Hematopoietic multipotent progenitor cell treated with erythropoietin and hydrocortisone succinate and interleukin-3 and kit ligand, for 6 days (in vitro differentiated cells): ENCODE results near the gene CLDN9.

Experiments used
- DNase-seq: peaks from one replicate; pipeline ENCODE4 v3.0.0-alpha.2; 2015

CLDN9 gene

GRCh38 chr16:2999929-3000328 is 12.8 kb upstream of the CLDN9 start:
- no peak for DNase-seq

- no peak for DNase-seq
Observed at GRCh38 chr16:3000540-3000939, 12.2 kb upstream of the CLDN9 start.

- no peak for DNase-seq
Observed at GRCh38 chr16:3001316-3001715, 11.4 kb upstream of the CLDN9 start.

- peak; percentile 100 for DNase-seq
Observed at GRCh38 chr16:3003582-3004270, 9.0 kb upstream of the CLDN9 start.

GRCh38 chr16:3004319-3004718 is 8.4 kb upstream of the CLDN9 start:
- DNase-seq = no peak

- peak; percentile 72 for DNase-seq
Observed at GRCh38 chr16:3004781-3005284, 7.9 kb upstream of the CLDN9 start.

- DNase-seq = peak; percentile 89
Observed at GRCh38 chr16:3007059-3007956, 5.4 kb upstream of the CLDN9 start.

- DNase-seq = peak; percentile 64
Observed at GRCh38 chr16:3007957-3008689, 4.6 kb upstream of the CLDN9 start.

- DNase-seq = peak; percentile 28
Observed at GRCh38 chr16:3008690-3009037, 4.1 kb upstream of the CLDN9 start.

GRCh38 chr16:3009568-3010390 is 2.9 kb upstream of the CLDN9 start:
- DNase-seq = no peak

GRCh38 chr16:3010510-3010909 is 2.2 kb upstream of the CLDN9 start:
- DNase-seq = no peak

- DNase-seq = no peak
Observed at GRCh38 chr16:3012246-3012645, 477 bp upstream of the CLDN9 start.

DNA sequence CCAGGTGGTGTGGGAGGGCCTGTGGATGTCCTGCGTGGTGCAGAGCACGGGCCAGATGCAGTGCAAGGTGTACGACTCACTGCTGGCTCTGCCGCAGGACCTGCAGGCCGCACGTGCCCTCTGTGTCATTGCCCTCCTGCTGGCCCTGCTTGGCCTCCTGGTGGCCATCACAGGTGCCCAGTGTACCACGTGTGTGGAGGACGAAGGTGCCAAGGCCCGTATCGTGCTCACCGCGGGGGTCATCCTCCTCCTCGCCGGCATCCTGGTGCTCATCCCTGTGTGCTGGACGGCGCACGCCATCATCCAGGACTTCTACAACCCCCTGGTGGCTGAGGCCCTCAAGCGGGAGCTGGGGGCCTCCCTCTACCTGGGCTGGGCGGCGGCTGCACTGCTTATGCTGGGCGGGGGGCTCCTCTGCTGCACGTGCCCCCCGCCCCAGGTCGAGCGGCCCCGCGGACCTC is 798 bp downstream of the CLDN9 start:
- DNase-seq = no peak

- no peak for DNase-seq
Observed at GRCh38 chr16:3013998-3014690, 1.4 kb downstream of the CLDN9 start.

GRCh38 chr16:3014971-3015370 is 2.2 kb downstream of the CLDN9 start:
- DNase-seq = no peak

- DNase-seq = peak; percentile 75
Observed at GRCh38 chr16:3015865-3016521, 3.3 kb downstream of the CLDN9 start.

- DNase-seq = no peak
Observed at GRCh38 chr16:3017344-3017743, 4.6 kb downstream of the CLDN9 start.

DNA sequence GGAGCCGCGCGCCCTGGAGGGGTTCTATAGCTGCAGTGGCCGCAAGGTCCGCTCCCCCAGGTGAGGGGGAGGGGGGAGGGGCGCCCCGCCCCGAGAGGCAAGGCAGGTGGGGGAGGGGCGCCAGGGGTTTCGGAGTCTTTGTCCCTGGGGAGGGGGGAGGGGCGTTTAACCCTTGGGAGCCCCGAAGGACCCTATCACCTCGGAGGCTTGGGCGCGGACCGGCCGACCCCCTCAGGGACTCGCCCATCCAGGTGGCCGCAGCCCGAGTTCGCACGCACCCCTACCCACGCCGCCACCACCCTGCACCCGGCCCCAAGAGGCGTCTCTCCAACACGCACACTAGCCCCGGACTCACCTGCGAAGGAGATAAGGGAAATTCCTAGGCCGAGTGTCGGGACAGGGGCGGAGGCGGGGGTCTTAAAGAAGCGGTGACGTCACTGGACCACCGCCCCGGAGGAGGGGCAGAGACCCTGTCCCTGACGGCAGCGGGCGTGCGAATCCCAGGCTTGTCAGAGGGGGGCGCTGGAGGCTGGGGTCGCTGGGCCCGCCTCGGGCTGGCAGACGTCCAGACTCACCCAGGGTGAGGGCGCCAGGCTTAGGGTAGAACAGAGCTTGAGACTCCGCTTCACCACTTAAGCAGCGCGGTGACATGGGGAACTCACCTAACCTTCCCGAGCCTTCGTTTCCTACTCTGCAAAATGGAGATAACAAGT is 5.2 kb downstream of the CLDN9 start, which contains the start of gene CLDN6:
Gene CLDN6 (minus strand): TSS at position 390 of the 713 bp plus-strand sequence. CDS start 2,162 bp downstream, outside the sequence.
- DNase-seq = peak; percentile 76

- no peak for DNase-seq
Observed at GRCh38 chr16:3019594-3020246, 7.0 kb downstream of the CLDN9 start.

- DNase-seq = peak; percentile 90
Observed at GRCh38 chr16:3020247-3020603, 7.5 kb downstream of the CLDN9 start, which contains the start of gene TNFRSF12A. Gene TNFRSF12A (plus strand): TSS chr16:3020368. CDS start chr16:3020398, 30 bp downstream.
